NCI-H187 treated with DMSO at 0.1 percent for 48 hours (cell line): ENCODE data around the gene SLC19A1.
"Not testable (repeated sequence)": the region's sequence is repeated elsewhere in the genome, so short reads cannot be mapped to it uniquely, and the experiment has no call there.

Experiments
- DNase-seq: peaks from one replicate; lab custom pipeline; 2025; lab: John Stamatoyannopoulos, UW

The SLC19A1 gene

DNA sequence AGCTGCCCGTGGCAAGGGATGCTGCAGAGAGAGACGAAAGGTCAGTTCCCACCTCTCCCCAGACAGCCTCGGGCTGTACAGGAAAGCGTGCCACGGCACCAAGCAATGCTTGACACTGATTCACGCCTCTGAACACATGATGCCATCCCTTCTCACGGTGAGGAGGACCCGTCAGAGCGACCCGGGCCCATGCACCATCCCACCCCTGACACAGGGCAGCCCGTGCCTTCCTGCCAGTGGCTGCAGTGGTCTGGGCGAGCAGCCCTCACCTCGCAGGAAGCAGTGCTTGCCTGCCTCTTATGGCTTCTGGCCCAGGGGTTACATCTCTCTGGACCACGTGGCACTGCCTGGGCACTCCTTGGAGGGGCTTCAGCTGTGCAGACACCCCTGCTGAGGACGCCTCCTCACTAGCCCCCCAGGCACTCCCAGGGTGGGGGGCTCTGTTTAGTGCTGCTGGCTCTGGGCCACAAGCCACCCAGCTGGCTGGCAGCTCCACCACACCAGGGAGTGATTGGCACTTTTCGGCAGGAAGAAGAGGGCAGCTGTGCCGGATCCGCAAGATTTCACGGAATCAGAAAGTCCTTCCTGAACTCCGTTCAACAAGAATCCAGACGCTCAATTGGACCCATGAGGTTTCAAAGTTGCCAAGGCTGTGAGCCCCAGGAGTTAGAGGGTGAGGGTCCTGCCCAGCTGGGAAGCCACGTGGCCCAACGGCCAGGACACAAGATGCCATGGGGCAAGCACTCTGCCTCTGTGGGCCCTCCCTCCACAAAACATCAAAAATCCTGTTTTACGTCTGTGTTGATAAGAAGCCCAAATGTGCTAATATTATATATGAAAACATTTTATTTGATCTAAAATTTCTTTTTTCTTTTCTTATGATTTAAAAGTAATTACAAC lies 34.8 kb upstream of the SLC19A1 start:
- DNase-seq: no peak

DNA sequence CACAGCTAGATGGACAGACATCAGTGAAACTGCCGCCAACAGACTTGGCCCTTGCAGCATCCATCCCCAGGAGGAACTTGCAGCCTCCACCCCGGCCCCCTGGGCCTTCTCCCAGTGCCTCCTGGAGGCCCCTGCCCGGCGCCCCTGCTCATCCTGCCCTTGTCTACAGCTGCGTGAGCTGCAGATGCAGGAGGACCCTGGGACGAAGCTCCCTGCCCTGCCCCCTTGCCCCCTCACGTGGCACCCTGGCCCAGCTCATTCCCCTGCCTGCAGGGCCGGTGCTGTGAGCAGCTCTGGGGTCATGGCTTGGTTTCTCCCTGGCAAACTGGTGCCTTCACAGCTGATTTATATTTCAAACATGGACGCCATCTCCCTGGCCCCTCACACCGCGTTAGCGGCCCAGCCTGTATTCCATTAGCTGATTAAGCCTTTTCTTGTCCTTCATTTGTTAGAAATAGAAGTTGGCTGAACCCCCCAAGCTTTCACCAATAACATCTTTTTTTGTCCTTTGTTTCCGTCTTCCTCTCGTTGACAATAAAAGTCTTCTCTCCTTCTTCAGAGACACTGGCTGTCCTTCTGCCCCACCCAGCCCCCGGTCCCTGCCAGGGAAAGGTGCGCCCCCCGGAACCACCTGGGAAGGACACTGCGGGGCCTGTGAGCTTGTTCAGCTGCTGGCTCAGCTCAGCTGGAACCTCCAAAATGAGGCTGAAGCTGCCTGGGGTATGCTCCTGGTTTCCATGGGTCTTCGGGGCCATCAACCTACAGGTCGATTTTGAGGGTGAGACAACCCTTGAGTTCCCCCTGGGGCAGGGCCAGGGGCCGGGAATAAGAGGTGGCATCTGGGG lies 34.0 kb upstream of the SLC19A1 start:
- DNase-seq: no peak

DNA sequence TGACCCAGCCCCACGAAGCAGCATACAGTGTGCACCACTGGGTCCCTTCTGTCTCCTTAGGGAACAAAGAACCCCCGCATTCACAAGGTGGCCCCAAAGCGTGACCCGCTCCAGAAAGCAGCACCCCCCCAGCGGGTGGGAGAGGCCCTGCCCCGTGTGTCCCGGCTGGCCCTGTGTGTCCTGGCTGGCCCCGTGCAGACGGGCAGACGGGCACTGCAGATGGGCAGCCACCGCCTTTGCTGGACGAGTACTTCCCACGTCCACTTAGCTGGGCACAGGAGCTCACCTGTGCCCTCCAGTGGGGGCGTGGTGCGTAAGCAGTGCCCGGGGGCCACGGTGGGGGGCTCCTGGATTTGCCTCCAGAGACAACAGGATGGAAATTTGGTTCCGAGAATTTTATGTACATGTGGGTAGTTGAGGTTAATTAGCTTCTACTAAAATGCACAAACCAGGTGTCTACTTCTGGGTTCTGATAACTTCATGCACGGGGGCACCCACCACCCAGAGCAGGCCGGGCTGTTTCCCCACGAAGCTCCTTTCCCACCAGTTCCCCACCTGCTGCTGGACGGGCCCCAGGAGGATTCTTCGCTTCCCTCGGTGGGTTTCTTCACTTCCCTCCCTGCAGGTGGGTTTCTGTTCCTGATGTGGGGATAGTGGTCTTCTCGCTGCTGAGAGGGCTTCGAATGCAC lies 33.2 kb upstream of the SLC19A1 start:
- DNase-seq: no peak

DNA sequence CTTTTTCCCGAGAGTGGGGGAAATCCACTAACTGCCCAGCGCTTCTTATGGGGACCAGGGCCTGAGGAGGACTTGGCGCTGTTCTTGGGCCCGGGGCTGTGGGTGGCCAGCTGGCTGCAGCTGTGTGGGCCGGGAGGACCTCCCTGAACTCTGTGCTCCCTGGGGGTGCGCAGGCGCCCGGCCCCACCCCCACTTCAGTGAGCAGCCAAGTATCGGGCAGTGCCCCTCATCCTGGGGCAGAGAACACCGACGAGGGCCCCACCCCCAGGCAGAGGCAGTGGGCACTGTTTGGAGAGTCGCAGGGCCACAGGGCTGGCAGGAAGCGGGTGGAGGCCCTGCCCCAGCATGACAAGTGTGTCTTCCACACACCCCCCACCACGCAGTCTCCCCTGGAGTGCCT lies 32.5 kb upstream of the SLC19A1 start:
- DNase-seq: no peak

DNA sequence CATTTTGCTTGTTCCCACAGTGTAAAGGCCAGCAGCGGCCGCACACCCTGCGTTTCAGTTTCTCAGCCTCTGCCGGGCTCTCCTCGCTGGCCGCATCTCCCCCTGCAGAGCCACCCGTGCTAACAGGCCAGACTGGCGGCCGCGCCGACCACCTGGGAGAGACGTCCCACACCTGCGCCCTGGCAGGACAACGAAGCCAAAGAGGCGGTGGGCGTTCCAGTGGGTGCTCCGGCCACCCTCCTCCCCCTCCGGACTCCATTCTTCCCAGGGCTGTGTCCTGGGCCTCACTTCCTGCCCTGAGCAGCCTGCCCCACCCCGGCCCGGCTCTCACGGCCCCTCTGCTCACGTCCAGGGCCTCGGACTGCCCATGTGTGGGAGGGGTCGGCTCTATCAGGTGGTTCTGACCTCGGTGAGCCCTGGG lies 31.9 kb upstream of the SLC19A1 start:
- no peak for DNase-seq

DNA sequence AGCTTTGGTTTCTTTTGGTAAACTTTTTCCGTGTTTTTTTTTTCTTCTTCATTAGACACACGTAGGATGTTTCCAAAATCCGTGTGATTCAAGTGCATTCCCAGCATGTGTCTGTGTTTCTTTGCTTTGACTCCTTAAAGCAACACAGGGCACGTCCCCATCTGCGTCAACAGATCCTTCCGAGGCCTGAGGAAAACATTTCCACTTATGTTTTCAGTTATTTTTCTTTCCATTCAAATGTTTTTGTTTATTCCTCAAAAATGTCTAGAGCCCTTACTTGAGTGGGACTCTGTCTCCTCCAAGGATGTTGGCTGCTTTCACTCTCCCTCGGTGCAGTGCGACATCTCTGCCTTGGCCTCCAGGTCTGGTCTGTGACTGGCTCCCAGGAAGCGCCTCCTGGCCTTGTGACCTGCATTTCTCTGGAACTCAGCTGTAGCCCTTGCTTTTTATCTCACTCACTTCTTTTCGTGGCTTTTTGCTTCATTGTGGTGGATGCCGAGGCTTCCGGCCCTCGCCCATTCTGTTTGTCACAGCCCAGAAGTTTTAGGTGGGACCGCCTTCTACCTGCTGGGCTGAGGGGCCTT lies 31.3 kb upstream of the SLC19A1 start:
- no peak for DNase-seq

DNA sequence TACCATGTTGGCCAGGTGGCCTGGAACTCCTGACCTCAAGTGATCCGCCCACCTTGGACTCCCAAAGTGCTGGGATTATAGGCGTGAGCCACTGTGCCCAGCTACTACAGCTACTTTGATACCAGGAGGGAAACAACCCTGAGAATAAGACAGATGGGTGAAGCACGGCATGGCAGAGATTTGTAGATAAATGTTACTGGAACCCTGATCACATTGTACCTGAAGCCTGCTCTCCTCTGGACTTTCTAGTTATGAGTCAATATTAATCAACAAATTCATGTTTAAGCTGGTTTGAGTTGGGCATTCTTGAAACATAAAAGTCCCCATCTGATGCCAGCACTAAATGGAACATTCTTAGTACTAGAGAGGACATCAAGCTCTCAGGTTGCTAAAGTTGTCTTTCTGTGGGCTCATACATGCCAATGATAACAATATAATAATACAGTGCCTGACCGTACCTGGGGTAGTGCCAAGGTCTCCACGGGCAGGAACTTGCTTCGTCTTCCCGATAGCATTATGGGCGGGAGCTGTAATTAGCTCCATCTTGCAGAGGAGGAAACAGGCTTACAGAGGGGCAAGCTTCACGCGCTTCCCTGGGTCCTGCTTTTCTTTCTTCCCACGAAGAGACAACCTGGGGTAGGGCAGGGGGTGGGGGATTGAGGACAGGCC lies 30.7 kb upstream of the SLC19A1 start:
- no peak for DNase-seq

DNA sequence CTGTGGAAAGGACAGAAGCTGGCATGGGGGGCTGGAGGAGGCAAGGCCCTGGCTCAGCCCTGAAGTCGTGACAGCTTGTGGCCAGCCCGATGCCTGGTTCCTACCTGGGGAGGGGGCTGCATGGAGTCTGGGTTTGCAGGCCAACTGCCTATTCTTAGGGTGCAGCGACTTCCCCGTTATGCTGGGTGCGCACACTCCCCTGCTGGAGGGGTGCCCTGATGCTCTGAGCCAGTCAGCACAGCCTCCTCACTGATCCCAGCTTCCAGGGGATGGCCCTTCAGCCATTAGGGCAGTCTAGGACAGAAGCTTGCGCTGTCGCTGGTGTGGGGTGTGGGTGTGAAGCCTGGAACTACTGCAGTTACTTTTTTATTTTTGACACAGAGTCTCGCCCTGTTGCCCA lies 30.0 kb upstream of the SLC19A1 start:
- no peak for DNase-seq

DNA sequence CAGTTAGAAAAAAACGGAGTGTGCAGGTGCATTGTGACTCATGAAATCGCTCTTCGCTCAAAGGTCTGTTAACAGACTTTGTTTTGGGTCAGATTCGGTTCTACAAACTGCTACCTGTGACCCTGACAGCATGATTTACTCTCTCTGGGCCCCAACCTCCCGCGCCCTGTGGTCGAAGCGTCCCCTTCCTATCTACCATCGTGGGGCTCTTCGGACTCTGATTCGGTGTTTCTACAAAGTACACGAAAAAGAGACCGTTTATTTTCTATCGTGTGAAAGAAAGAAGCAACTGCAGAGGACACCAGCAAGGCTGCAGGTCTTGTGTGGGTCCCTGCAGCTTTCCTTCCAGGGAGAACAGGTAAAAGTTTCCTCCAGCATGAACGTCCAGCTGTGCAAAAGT lies 29.4 kb upstream of the SLC19A1 start:
- DNase-seq: no peak

DNA sequence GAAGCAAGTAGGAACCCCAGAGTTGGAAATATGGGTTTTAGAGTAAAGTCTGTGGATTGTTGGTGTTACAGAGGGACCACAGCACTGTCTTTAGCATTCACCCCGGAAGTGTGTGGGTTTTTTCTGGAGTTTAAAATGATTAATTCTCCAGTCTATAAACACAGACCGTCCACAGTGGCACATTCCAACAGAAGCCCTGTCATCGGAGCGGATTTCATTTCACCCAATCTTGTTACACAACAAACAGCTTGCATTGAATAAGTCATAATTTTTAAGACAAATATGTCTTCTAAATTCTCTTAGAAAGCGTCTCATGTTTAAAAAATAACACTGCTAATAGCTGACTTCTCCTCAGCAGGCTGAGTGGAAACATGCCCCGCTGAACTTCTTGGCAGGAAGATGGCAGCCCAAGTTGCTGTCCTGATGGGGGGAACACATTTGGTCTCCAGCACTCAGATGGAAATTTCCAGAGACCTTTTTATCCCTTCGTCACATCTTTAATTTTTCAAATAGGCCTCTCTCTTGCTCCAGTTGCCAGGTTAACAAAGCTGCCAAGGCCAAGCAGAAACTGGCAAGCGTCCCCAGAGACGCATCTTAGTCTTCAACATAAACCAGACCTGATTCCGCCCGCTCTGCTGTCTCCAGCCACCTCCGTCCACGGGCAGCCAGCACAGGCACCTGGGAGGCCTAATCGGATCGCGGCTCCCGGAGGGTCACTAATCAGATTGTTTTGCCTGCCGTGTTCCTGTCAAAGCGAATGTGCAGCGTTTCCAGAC lies 28.8 kb upstream of the SLC19A1 start:
- no peak for DNase-seq

DNA sequence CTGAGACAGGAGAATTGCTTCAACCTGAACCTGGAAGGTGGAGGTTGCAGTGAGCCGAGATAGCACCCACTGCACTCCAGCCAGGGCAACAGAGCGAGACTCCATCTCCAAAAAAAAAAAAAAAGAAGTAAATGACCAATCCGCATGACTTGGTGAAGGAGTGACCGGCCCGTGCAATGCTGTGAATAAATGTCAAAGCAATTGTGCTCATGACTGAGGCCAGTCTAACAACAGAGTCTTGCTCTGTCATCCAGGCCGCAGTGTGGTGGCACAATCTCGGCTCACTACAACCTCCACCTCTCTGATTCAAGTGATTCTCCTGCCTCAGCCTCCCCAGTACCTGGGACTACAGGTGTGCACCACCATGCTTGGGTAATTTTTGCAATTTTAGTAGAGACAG lies 27.8 kb upstream of the SLC19A1 start:
- DNase-seq: no peak

DNA sequence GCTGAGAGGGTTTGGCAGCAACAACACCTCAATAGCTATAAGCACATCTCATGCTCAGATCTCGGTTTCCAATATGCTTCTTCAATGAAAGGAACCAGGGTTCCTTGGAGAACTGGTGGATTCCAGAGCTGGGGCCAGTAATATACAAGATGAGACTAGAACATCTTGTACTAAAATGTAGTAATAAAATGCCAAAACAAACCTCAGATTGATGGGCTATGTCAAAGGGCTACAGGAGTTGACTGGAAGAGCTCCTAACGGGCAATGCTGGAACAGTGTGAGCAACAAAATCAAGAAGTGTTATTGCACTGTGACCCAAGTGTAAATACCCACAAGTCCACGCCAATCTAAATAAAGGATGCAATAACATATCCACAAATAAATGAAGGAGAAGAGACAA lies 26.1 kb upstream of the SLC19A1 start:
- no peak for DNase-seq

DNA sequence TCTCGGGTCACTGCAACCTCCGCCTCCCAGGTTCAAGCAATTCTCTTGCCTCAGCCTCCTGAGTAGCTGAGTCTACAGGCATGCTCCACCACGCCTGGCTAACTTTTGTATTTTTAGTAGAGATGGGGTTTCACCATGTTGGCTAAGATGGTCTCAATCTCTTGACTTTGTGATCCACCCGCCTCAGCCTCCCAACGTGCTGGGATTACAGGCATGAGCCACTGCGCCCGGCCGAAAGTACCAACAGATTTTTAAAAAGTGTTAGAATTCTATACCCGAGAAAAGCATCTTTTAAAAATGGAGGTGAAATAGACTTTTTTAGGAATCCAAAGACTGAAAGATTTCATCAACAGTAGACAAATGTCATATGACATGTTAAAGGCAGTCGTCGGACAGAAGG lies 21.9 kb upstream of the SLC19A1 start:
- not testable (repeated sequence) for DNase-seq

DNA sequence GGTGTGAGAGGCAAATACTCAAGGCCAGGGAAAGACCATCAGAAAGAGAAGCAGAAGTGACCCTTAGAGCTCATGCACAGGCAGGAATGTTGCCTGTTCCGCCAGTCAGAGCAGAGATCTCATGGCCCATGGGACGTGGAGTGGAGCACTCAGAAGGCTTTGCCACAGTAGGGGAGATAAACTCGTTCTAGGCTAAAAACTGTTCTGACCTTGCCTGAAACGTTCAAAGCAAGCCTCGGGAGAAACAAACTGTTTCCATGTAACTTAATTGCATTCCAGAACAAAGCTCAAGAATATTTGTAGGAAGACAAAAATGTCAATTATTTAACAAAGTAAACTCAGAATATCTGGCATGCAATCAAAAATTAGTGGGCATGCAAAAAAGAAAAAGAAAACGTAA lies 20.7 kb upstream of the SLC19A1 start:
- DNase-seq: no peak

DNA sequence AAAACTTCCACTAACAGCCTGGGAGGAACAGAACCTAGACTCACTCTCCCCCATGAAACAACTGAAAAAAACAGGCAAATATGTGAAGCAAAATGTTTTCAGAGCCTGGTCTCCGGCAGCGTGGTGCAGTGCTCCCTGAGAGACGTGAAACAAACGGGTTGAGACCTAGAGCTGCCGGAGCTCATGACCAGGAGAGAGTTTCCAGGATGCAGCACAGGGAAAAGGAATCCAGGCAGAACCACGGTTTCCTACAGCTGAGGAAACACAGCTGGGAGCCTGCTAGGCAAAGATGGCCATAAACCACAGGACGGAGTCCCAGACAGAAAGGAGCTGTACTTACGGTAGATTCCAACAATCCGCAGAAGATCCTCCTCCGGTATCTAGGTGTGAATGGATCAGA lies 20.2 kb upstream of the SLC19A1 start:
- DNase-seq: no peak

DNA sequence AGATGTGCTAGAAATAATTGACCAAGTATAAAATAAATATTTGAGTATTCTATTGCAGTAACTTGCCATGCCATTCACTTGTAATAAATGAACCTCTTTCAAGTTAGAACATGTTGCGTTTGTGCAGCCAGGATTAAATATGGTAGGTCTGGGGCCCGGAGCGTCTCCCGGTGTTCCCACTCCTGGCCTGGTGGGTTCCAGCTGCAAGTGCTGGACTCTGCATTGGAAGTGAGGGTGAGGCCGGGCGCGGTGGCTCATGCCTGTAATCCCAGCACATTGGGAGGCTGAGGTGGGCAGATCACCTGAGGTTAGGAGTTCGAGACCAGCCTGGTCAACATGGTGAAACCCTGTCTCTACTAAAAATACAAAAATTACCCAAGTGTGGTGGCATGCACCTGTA lies 19.0 kb upstream of the SLC19A1 start:
- not testable (repeated sequence) for DNase-seq

DNA sequence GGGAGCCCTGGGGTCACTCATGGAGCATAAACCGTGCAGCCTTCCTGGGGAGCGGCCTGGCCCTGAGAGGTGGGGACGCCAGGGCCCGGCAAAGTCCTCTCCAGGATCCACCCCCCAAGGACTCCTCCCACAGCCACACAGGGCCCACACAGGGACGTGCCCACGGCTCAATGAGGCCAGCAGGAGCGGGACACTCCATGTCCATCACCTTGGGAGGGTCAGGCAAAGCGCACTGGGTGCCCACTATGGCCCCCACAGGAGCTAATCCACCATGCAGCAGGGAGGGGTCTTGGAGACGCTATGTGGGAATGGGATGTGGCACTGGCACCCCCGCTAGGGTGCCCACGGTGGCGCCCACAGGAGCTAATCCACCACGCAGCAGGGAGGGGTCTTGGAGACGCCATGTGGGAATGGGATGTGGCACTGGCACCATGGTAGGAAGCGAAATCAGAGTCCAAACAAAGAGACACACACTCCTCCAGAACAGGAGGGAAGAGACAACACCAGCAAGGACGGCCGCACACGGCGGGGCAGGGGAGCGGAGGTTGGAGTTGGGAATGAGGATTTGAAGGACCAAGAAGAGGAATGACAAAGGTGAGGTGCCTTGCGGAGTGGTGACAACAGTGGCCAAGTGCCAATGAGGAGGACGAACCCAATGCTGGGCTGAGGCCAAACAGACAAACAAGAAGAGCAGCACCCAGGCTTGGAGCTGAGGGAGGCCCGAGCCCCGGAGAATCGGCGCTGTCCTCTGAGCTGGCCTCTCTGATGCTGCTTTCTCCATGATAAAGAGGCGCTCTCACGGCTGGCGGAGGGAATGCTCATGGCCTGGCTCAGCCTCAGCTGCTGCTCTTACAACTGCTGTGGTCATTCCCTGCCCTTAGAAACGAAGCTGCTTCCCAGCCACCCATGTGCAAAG lies 18.1 kb upstream of the SLC19A1 start:
- DNase-seq: no peak

DNA sequence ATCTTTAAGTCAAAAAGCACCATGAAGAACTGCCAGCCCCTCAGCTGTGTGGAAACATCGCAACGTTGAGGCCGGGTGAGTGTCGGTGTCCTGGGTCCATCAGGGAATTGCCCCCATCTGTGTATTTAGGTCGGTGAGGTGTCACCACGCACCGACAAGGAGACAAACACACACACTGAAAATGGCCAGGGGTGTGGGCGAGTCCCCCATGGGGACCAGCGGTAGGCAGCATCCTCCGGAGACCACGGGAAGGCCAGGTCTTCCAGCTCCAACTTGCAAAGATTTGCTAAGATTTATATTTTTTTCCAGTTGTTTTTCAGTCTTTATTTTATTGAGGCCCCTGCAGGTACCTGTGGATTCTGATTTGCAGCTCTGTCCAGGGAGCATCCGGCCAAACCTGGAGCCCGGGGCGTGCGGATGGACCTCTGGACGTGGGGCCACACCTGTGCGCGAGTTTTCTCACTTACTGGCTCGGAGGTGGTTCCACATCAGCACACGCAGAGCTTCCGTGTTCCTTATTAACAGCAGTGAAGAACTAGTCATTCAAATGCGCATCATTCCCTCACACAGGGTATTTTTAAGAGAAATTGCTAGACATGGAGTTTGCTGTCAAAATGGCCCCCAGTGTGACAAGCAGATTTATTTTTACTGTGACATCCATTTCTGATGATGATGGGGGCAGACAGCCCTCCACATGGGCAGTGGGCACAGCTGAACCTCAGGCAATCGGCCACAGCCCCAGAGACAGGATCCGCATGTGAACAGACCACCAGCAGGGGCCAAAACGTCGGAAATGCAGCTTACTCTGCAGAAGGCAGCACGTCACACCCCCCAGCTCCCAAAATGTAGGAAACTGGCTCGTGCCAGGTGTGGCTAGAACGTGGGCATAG lies 17.2 kb upstream of the SLC19A1 start:
- DNase-seq: no peak
